ENCODE measurements around the gene CSMD2.

CSMD2 gene

DNA sequence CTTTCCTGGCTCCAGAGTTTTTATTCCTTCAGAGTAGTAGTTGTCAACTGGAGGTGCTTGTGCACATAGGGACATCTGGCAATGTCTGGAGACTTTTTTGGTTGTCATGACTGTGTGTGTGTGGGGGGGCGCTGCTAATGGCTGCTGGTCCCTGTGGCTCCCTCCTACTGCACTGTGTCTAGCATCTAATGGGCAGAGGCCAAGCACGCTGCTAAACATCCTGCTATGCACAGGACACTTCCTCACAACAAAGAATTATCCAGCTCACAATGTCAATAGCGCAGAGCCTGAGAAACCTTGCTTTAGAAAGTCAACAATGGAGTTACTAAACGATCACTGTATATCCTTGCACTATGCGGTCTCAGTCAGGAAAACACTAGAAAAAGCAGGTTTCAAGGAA is 320.9 kb downstream of the CSMD2 start:
- no peak for DNase-seq

DNA sequence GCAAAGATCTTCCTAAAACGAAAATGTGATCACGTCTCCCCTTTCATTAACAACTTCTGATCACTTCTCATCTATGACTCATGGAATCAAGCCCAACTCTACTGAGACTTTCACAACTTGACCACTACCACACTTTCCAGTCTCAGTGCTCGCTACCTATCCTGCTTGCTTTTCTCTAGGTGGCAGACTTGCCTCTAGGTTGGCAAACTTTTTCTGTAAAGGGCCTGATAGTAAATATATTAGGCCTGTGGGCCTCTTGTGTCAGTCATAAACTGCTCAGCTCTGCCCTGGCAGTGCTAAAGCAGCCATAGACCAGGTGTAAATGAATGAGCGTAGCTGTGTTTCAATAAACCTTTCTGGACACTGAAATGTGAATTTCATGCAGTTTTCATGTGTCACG is 322.7 kb downstream of the CSMD2 start:
- no peak for DNase-seq

- no peak for DNase-seq
These were observed 323.5 kb downstream of the CSMD2 start for GRCh38 chr1:33841494-33841893.

- no peak for DNase-seq
These were observed 327.4 kb downstream of the CSMD2 start for GRCh38 chr1:33837635-33838034.

- no peak for DNase-seq
These were observed 328.1 kb downstream of the CSMD2 start for GRCh38 chr1:33836911-33837310.

DNA sequence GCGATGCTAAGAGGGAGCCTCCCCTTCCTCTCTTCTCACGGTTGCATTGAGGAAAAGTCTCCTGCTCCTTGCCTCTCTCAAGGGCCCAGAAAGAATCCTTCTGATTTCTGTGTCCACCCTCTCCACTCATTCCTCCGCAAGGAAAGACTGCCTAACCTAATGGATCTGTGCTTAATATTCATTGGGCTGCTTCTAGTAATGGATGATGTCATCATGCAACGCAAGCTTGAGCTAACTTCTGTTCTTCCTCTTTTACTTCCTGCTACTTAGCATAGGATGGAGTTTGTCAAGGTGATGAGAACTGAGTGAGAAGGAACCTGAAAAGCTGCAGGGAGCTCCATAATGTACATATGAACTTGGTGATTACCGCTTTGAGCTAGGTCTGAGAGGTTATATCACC is 336.4 kb downstream of the CSMD2 start:
- DNase-seq = no peak

- DNase-seq = no peak
These were observed 337.0 kb downstream of the CSMD2 start for GRCh38 chr1:33828059-33828458.

GRCh38 chr1:33826711-33827110 is 338.3 kb downstream of the CSMD2 start:
- no peak for DNase-seq

DNA sequence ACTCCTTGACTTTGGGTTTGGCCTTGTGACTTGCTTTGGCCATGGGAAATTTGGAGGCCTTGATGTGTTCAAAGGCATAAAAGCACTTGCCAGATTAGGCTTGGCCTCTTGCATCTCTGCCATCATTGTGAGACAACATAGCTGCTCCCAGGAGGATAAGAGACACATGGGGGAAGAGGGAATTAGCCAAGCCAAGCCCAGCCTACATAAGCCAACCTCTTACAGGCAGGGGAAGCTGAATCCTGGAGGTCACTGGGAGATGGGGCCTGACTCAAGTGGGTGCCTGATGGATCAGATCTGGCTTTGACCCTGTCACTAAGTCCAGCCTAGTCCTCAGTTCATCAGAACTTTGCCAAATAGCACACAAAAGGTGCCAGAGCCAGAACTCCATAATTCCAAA is 338.7 kb downstream of the CSMD2 start:
- DNase-seq = no peak

DNA sequence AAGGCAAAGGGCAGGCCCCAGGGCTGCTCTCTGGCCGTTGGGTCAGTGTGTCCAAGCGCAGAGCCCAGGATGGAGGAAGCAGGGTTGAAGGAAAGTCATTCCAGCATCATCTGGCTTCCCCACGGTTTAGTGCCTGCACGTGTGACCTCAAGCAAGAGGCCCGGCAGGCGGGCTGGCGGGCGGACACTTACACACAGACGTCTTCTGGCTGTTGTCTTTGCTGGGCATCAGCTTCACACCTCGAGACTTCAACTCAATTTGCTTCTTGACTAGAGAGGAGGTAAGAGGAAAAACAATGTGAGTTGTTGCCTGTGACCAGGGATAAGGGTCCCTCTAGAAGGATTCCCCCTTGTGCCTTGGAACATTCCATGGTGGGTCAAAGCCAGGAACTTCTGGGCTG is 339.5 kb downstream of the CSMD2 start:
- no peak for DNase-seq

GRCh38 chr1:33824971-33825370 is 340.1 kb downstream of the CSMD2 start:
- DNase-seq = no peak

GRCh38 chr1:33824321-33824720 is 340.7 kb downstream of the CSMD2 start:
- DNase-seq = no peak

- DNase-seq = no peak
These were observed 341.2 kb downstream of the CSMD2 start for GRCh38 chr1:33823830-33824229.

- DNase-seq = no peak
These were observed 341.6 kb downstream of the CSMD2 start for GRCh38 chr1:33823401-33823800.

GRCh38 chr1:33822396-33822795 is 342.6 kb downstream of the CSMD2 start:
- no peak for DNase-seq

- no peak for DNase-seq
These were observed 343.7 kb downstream of the CSMD2 start for GRCh38 chr1:33821291-33821690.

- DNase-seq = no peak
These were observed 344.2 kb downstream of the CSMD2 start for GRCh38 chr1:33820804-33821203.

- no peak for DNase-seq
These were observed 345.1 kb downstream of the CSMD2 start for GRCh38 chr1:33819913-33820311.

- no peak for DNase-seq
These were observed 345.6 kb downstream of the CSMD2 start for GRCh38 chr1:33819290-33819912.

GRCh38 chr1:33818071-33818470 is 347.0 kb downstream of the CSMD2 start:
- peak; percentile 78 for DNase-seq

DNA sequence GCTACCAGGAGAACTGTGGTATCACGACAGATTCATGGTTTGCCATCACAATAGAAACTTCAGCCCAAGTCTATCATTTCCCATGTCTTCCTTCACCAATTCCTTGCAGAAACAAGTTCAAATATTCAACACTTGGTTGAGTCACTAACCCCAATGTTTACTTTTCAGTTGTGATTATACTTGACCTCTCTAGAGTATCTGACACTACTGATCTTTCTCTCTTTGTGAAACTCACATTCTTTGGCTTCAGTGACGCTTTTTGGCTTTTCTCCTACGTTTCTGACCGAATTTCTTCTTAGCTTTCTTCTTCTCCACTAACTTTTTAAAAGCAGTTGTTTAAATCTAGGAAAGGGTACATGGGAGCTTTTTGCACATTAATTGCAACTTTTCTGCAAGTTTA is 350.0 kb downstream of the CSMD2 start:
- no peak for DNase-seq

- DNase-seq = no peak
These were observed 350.9 kb downstream of the CSMD2 start for GRCh38 chr1:33814166-33814565.

DNA sequence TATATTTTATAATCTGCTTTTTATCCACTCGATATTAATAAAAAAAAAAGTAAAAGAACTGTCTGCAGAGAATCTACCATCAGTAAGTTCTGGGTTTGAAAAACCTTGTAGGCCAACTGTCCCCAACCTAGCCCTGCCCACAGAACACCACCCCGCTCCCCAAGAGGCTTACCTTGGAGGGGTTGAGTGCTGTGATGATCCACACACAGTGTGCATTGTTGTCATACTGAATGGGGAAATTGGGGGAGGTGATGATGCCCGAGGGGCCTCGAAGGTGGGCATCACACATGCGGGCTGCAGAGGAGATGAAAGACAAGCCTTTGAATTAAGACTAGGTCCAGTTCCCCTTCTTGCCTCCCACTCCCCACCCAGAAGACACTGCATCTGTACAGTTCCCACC is 354.5 kb downstream of the CSMD2 start:
- DNase-seq = no peak

GRCh38 chr1:33805988-33806387 is 359.0 kb downstream of the CSMD2 start:
- no peak for DNase-seq

DNA sequence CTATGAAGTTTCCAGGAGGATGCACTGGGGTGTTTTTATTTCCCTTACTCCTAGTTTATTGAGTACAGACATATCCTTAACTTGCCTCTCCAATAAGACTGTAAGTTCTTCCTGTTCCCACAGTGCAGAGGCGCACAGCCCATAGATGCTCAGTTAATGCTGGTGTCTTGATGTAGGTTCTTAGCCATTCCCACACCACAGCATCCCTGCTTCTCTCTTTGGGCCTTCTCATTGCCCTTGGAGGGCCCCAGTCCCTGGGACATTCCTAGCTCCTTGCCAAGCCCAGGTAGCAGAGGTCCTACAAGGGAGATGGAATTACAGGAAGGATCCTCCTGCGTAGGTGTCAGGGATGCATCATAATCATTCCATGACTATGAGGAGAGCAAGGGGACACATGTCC is 362.8 kb downstream of the CSMD2 start:
- DNase-seq = no peak

DNA sequence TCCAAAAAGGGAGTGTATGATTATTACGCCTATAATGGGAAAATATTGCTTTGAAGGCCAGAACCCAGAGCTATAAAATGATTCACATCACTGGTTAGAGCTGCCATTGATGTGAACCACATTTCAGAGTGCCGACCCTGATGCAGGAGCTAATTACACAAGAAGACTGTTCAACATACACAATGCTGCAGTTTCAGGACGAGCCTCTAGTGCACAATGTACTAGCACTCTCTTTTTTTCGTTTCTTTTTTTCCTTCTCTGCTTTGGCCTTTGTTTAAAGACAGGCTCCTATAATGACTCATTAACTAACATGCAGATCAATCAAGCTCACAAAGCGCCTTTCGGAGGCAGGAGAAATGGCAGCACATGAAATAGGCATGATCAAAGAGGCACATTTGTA is 367.2 kb downstream of the CSMD2 start:
- DNase-seq = no peak
